Hepatocyte (in vitro differentiated cells): ENCODE results near the gene ERC2. TPM values are rescaled to one million over a fixed set of nuclear protein-coding genes. Genes with fewer than 3 reads are reported as not detected.

Experiments
- DNase-seq: peaks from one replicate; pipeline ENCODE4 v3.0.0-alpha.2; 2016; ENCODE audit warnings: low spot score
- H2AFZ ChIP-seq: fragments of 200-600 bp; sonication (generic); 2 replicates; pipeline ENCODE4 v1.6.0; 2016; ENCODE audit warnings: antibody characterized with exemption, mild to moderate bottlenecking
- H3K27ac ChIP-seq: fragments of 200-600 bp; sonication (generic); 2 replicates; pipeline ENCODE4 v1.5.1; 2016; ENCODE audit warnings: mild to moderate bottlenecking
- H3K27me3 ChIP-seq: fragments of 200-600 bp; sonication (generic); 2 replicates; pipeline ENCODE4 v1.6.1; 2016
- H3K36me3 ChIP-seq: fragments of 200-600 bp; sonication (generic); replicated peaks from 2 replicates; pipeline ENCODE4 v1.5.1; 2016; ENCODE audit warnings: low read depth; ENCODE audit not compliant: insufficient read depth
- H3K4me1 ChIP-seq: fragments of 200-600 bp; sonication (generic); 2 replicates; pipeline ENCODE4 v1.5.1; 2016; ENCODE audit warnings: mild to moderate bottlenecking, moderate library complexity; ENCODE audit not compliant: insufficient read depth
- H3K4me2 ChIP-seq: fragments of 200-600 bp; sonication (generic); 2 replicates; pipeline ENCODE4 v1.6.0; 2016
- H3K4me3 ChIP-seq: fragments of 200-600 bp; sonication (generic); 2 replicates; pipeline ENCODE4 v1.5.1; 2016; ENCODE audit warnings: mild to moderate bottlenecking
- H3K79me2 ChIP-seq: fragments of 200-600 bp; sonication (generic); 2 replicates; pipeline ENCODE4 v1.6.0; 2017; ENCODE audit warnings: mild to moderate bottlenecking
- H3K9me2 ChIP-seq: fragments of 200-600 bp; sonication (generic); replicated peaks from 2 replicates; pipeline ENCODE4 v1.6.0; 2017; ENCODE audit warnings: mild to moderate bottlenecking; ENCODE audit not compliant: insufficient read depth
- H3K9me3 ChIP-seq: fragments of 200-600 bp; sonication (generic); 2 replicates; pipeline ENCODE4 v1.5.1; 2016; ENCODE audit warnings: low read depth, mild to moderate bottlenecking
- H4K20me1 ChIP-seq: fragments of 200-600 bp; sonication (generic); 2 replicates; pipeline ENCODE4 v1.6.0; 2016; ENCODE audit warnings: mild to moderate bottlenecking; ENCODE audit not compliant: insufficient read depth, poor library complexity, severe bottlenecking
- EZH2 ChIP-seq: fragments of 200-600 bp; sonication (generic); IDR thresholded peaks from 2 replicates; pipeline ENCODE4 v1.6.1; 2016; ENCODE audit warnings: antibody characterized with exemption, mild to moderate bottlenecking, borderline replicate concordance
- EZH2phosphoT487 ChIP-seq: fragments of 200-600 bp; sonication (generic); IDR thresholded peaks from one replicate; pipeline ENCODE4 v1.6.1; 2018; ENCODE audit warnings: antibody characterized with exemption, mild to moderate bottlenecking, low read depth, moderate library complexity; ENCODE audit not compliant: unreplicated experiment, severe bottlenecking
- WGBS: methylation state at CpG from one replicate; pipeline ENCODE4 v1.1.6; 2016; ENCODE audit warnings: low lambda C conversion rate; ENCODE audit errors: missing lambda C conversion rate; 5-methylcytosine and 5-hydroxymethylcytosine counted together
- polyA plus RNA-seq: library from polyadenylated mRNA; unstranded; fragments of >200 nt; fragmentation: Nextera tagmentation; extraction: Ambion mirVana; gene quantifications from 2 replicates; pipeline ENCODE4 v1.2.1, GENCODE V29; 2016
- total RNA-seq: library from RNA; depleted of rRNA; stranded (reverse); fragments of >200 nt; gene quantifications from 2 replicates; pipeline ENCODE4 v1.2.3, GENCODE V29; 2014
- TF ChIP-seq, protein P1 (sequence below): fragments of 200-600 bp; sonication (generic); IDR thresholded peaks from 2 replicates; pipeline ENCODE4 v1.5.1; 2016; ENCODE audit warnings: antibody characterized with exemption, mild to moderate bottlenecking; ENCODE audit not compliant: poor library complexity

Gene ERC2
- total and polyA plus RNA-seq, 2 experiments from 2014 or later: 1.2 to 5.3 TPM

DNA sequence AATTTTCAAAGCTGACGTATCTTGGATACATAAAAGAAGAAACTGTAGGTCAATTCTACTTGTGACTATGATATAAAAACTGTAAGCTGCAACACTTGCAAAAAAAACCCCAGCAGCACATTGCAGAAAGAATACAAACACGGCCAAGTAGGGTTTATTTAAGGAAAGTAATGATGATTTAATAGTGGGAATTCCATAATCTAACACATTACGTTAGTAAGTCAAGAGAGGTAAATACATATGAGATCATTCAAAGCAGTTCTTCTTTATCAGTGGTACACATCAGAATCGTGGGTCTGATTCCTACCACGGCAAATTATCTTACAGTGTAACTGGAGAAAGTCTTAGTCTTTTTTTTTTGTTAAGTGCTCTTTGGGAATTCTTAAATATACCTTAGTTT, 688.7 kb downstream of the ERC2 start:
- DNase-seq: no peak
- no peaks in the 10 kb centered on the region for H3K36me3 ChIP-seq
- H3K9me3 ChIP-seq: no peaks in the 10 kb centered on the region
- H3K9me2 ChIP-seq: no peaks in the 10 kb centered on the region
- H3K4me3 ChIP-seq: no peak overlapping the region
- no peak overlapping the region for H3K4me2 ChIP-seq
- no peaks in the 10 kb centered on the region for H4K20me1 ChIP-seq
- H3K79me2 ChIP-seq: no peaks in the 10 kb centered on the region
- no peak overlapping the region for H2AFZ ChIP-seq
- H3K4me1 ChIP-seq: no peaks in the 10 kb centered on the region
- WGBS: 56% methylated on average over 5 of the region's 5 CpGs
- H3K27ac ChIP-seq: no peak overlapping the region
- no peaks in the 10 kb centered on the region for H3K27me3 ChIP-seq
- TF ChIP-seq EZH2 (no peak), EZH2phosphoT487 (no peak)
- TF ChIP-seq, protein P1, sequence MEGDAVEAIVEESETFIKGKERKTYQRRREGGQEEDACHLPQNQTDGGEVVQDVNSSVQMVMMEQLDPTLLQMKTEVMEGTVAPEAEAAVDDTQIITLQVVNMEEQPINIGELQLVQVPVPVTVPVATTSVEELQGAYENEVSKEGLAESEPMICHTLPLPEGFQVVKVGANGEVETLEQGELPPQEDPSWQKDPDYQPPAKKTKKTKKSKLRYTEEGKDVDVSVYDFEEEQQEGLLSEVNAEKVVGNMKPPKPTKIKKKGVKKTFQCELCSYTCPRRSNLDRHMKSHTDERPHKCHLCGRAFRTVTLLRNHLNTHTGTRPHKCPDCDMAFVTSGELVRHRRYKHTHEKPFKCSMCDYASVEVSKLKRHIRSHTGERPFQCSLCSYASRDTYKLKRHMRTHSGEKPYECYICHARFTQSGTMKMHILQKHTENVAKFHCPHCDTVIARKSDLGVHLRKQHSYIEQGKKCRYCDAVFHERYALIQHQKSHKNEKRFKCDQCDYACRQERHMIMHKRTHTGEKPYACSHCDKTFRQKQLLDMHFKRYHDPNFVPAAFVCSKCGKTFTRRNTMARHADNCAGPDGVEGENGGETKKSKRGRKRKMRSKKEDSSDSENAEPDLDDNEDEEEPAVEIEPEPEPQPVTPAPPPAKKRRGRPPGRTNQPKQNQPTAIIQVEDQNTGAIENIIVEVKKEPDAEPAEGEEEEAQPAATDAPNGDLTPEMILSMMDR: no peak

DNA sequence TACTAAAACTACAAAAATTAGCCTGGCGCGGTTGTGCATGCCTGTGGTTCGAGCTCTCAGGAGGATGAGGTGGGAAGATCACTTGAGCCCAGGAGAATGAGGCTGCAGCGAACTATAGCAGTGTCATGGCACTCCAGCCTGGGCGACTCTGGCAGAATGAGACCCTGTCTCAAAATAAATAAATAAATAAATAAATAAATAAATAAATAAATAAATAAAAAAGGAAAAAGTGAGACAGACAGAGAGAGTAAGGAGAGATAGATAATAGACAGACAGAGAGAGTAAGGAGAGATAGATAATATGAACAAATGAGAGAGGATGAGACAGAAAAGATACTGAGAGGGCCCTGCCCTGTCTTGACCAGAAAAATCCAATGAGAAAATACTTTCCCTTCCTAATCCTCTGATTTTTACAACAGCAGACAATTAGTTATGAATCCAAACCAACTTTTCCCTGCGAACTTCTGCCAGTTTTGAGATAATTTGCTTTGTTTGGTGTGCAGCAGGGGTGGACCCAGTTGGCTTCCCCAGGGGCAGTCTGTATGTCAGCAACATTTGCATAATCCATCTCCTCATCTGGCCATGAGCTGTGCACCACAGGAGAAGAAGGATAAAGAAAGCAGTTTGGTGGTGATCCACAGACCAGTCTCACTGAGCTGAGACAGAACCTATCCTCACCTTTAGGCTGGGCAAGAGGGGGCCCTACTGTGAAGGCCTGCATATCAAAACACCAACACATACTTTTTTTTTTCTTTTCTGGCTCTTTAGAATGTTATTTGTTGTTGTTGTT, 692.7 kb downstream of the ERC2 start:
- 92% methylated on average over 6 of the region's 6 CpGs for WGBS

DNA sequence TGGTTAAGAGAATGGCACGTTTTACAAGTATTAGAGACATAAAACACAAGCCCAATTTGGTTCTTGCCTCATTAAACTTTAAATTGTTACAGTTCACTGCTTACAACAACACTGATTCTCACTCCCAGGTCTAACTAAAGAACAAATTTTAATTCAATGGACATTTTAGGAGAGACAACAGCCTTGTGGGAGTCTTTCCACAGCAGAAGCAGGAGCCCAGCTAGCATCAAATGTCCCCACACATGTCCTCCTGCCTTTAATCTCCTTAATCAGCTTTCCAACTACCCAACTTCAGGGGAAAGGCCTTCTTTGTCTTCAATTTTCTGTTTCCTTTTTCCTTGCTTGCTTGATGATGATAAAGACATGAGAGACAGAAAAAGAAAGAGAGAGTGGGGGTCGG, 693.4 kb downstream of the ERC2 start:
- TF ChIP-seq EZH2phosphoT487 (no peak), EZH2 (no peak)
- TF ChIP-seq, protein P1: no peak
- Histone ChIP-seq H3K27me3 (no peaks in the 10 kb centered on the region), H2AFZ (no peak overlapping the region), H3K4me2 (no peak overlapping the region), H3K36me3 (no peaks in the 10 kb centered on the region), H4K20me1 (no peaks in the 10 kb centered on the region), H3K9me2 (no peaks in the 10 kb centered on the region), H3K4me3 (no peak overlapping the region), H3K79me2 (no peaks in the 10 kb centered on the region), H3K27ac (no peak overlapping the region), H3K9me3 (no peaks in the 10 kb centered on the region), H3K4me1 (no peaks in the 10 kb centered on the region)
- DNase-seq: no peak
- 92% methylated on average over 2 of the region's 2 CpGs for WGBS

More for the DNA sequence above, 692.7 kb downstream of the ERC2 start:
- no peak overlapping the region for H3K4me3 ChIP-seq
- no peaks in the 10 kb centered on the region for H4K20me1 ChIP-seq
- no peak overlapping the region for H3K4me2 ChIP-seq
- H3K27me3 ChIP-seq: no peaks in the 10 kb centered on the region
- no peaks in the 10 kb centered on the region for H3K9me3 ChIP-seq
- no peaks in the 10 kb centered on the region for H3K9me2 ChIP-seq
- DNase-seq: no peak
- no peak overlapping the region for H2AFZ ChIP-seq
- no peaks in the 10 kb centered on the region for H3K36me3 ChIP-seq
- no peaks in the 10 kb centered on the region for H3K79me2 ChIP-seq
- TF ChIP-seq EZH2phosphoT487: no peak
- no peak for TF ChIP-seq EZH2
- TF ChIP-seq, protein P1: no peak
- H3K27ac ChIP-seq: no peak overlapping the region
- no peaks in the 10 kb centered on the region for H3K4me1 ChIP-seq
